HG03439 (cell line): Measurements from ENCODE around the gene EP300.
"Not testable (repeated sequence)": the region's sequence is repeated elsewhere in the genome, so short reads cannot be mapped to it uniquely, and the experiment has no call there.

Experiments
- ATAC-seq: cut with Tn5 transposase; IDR thresholded peaks from one replicate; pipeline ENCODE4 v1.9.1; 2021; ENCODE audit warnings: mild to moderate bottlenecking, moderate library complexity; ENCODE audit not compliant: unreplicated experiment

EP300 gene

GRCh38 chr22:41092023-41092817 lies at the start of gene EP300:
Gene EP300 (plus strand): TSS chr22:41092592. CDS start chr22:41093005, 413 bp downstream.
- ATAC-seq: peak; percentile 46

GRCh38 chr22:41043722-41044121 lies 48.7 kb upstream of the EP300 start:
- no peak for ATAC-seq

- not testable (repeated sequence) for ATAC-seq
These were observed 46.8 kb upstream of the EP300 start for GRCh38 chr22:41045575-41045974.

- ATAC-seq: no peak
These were observed 44.6 kb upstream of the EP300 start for GRCh38 chr22:41047801-41048211.

- ATAC-seq: not testable (repeated sequence)
These were observed 44.0 kb upstream of the EP300 start for GRCh38 chr22:41048345-41048744.

GRCh38 chr22:41048791-41049717 lies 43.3 kb upstream of the EP300 start:
- no peak for ATAC-seq

GRCh38 chr22:41049795-41050194 lies 42.6 kb upstream of the EP300 start:
- ATAC-seq: not testable (repeated sequence)

- ATAC-seq: no peak
These were observed 41.5 kb upstream of the EP300 start for GRCh38 chr22:41050883-41051282.

GRCh38 chr22:41052661-41053490 lies 39.5 kb upstream of the EP300 start:
- ATAC-seq: no peak

- ATAC-seq: no peak
These were observed 35.3 kb upstream of the EP300 start for GRCh38 chr22:41057076-41057475.

GRCh38 chr22:41062146-41062545 lies 30.2 kb upstream of the EP300 start:
- no peak for ATAC-seq

GRCh38 chr22:41064326-41064725 lies 28.1 kb upstream of the EP300 start:
- ATAC-seq: not testable (repeated sequence)

GRCh38 chr22:41066341-41066740 lies 26.1 kb upstream of the EP300 start:
- not testable (repeated sequence) for ATAC-seq

GRCh38 chr22:41067968-41068367 lies 24.4 kb upstream of the EP300 start:
- not testable (repeated sequence) for ATAC-seq

GRCh38 chr22:41070665-41071331 lies 21.6 kb upstream of the EP300 start:
- ATAC-seq: no peak

- no peak for ATAC-seq
These were observed 18.3 kb upstream of the EP300 start for GRCh38 chr22:41074061-41074460.

- no peak for ATAC-seq
These were observed 17.9 kb upstream of the EP300 start for GRCh38 chr22:41074466-41074865.

GRCh38 chr22:41074941-41075710 lies 17.3 kb upstream of the EP300 start:
- ATAC-seq: no peak

GRCh38 chr22:41075946-41076345 lies 16.4 kb upstream of the EP300 start:
- no peak for ATAC-seq
